ENCODE data around the gene RNF150. TPM values are rescaled to one million over a fixed set of nuclear protein-coding genes. Genes with fewer than 3 reads are reported as not detected.

RNF150 gene
- total RNA-seq, 1 donor from 2014 or later = not detected

- Mint-ChIP-seq H3K4me1 (no peaks in the 10 kb centered on the region), H3K4me3 (no peak overlapping the region), H3K27me3 (peaks cover 6% of the 10 kb centered on the region), H3K9me3 (peaks cover under 1% of the 10 kb centered on the region), H3K27ac (no peak overlapping the region), H3K36me3 (ENCODE audit: low read depth) (no peaks in the 10 kb centered on the region)
- ChIA-PET CTCF (no interaction called here), POLR2A (no interaction called here)
- ATAC-seq (ENCODE audit: low read depth) (no peak), DNase-seq (no peak)
- no peak for TF ChIP-seq CTCF (IDR thresholded peaks at IDR 0.05)
- intact Hi-C loops (cut with micrococcal nuclease) = no loop called here
Observed at GRCh38 chr4:140874056-140874455, 259.2 kb downstream of the RNF150 start.

- Mint-ChIP-seq H3K4me3 (no peak overlapping the region), H3K36me3 (ENCODE audit: low read depth) (no peaks in the 10 kb centered on the region), H3K27ac (no peak overlapping the region), H3K4me1 (no peaks in the 10 kb centered on the region), H3K9me3 (no peaks in the 10 kb centered on the region), H3K27me3 (peaks cover 10% of the 10 kb centered on the region)
- ChIA-PET POLR2A (no interaction called here), CTCF (no interaction called here)
- ATAC-seq (ENCODE audit: low read depth) (no peak), DNase-seq (no peak)
- no peak for TF ChIP-seq CTCF (IDR thresholded peaks at IDR 0.05)
- intact Hi-C loops (cut with micrococcal nuclease) = no loop called here
Observed at GRCh38 chr4:140871368-140871767, 261.9 kb downstream of the RNF150 start.

- Mint-ChIP-seq H3K27me3 (peaks cover 10% of the 10 kb centered on the region), H3K9me3 (no peaks in the 10 kb centered on the region), H3K4me1 (no peaks in the 10 kb centered on the region), H3K36me3 (ENCODE audit: low read depth) (no peaks in the 10 kb centered on the region), H3K27ac (no peak overlapping the region), H3K4me3 (no peak overlapping the region)
- CTCF ChIA-PET = interaction anchor here (1.5 kb wide), 1 partner anchor 11 kb away, joined by 3 read pairs; no protein-coding TSS in a partner anchor
- DNase-seq (no peak), ATAC-seq (ENCODE audit: low read depth) (no peak)
- intact Hi-C loops (cut with micrococcal nuclease) = no loop called here
- POLR2A ChIA-PET = interaction anchor here (1.3 kb wide), 1 partner anchor 10 kb away, joined by 3 read pairs; no protein-coding TSS in a partner anchor
- TF ChIP-seq CTCF (IDR thresholded peaks at IDR 0.05) = no peak
Observed at GRCh38 chr4:140870427-140870826, 262.8 kb downstream of the RNF150 start.

- no peaks in the 10 kb centered on the region for H3K9me3 Mint-ChIP-seq
- CTCF ChIA-PET = interaction anchor here (0.7 to 1.5 kb wide), 2 partner anchors 12 to 1864 kb away, joined by 3 read pairs; no protein-coding TSS in a partner anchor
- H3K27ac Mint-ChIP-seq = no peak overlapping the region
- peaks cover 10% of the 10 kb centered on the region for H3K27me3 Mint-ChIP-seq
- no peak for TF ChIP-seq CTCF (IDR thresholded peaks at IDR 0.05)
- DNase-seq = no peak
- H3K36me3 Mint-ChIP-seq (ENCODE audit: low read depth) = no peaks in the 10 kb centered on the region
- H3K4me1 Mint-ChIP-seq = no peaks in the 10 kb centered on the region
- H3K4me3 Mint-ChIP-seq = no peak overlapping the region
- intact Hi-C loops (cut with micrococcal nuclease) = no loop called here
- ATAC-seq (ENCODE audit: low read depth) = no peak
- POLR2A ChIA-PET = interaction anchor here (1.3 kb wide), 1 partner anchor 11 kb away, joined by 3 read pairs; no protein-coding TSS in a partner anchor
Observed at GRCh38 chr4:140869446-140869845, 263.8 kb downstream of the RNF150 start.

GRCh38 chr4:140867356-140867755 lies 265.9 kb downstream of the RNF150 start:
- Mint-ChIP-seq H3K27ac (no peak overlapping the region), H3K27me3 (peaks cover 12% of the 10 kb centered on the region), H3K9me3 (no peaks in the 10 kb centered on the region), H3K4me3 (no peak overlapping the region), H3K4me1 (peaks cover 8% of the 10 kb centered on the region), H3K36me3 (ENCODE audit: low read depth) (no peaks in the 10 kb centered on the region)
- ATAC-seq (ENCODE audit: low read depth) (no peak), DNase-seq (no peak)
- ChIA-PET CTCF (interaction anchor here (1.3 to 1.4 kb wide), 2 partner anchors 8 to 17 kb away, joined by 3 to 4 read pairs; no protein-coding TSS in a partner anchor), POLR2A (no interaction called here)
- intact Hi-C loops (cut with micrococcal nuclease) = no loop called here
- no peak for TF ChIP-seq CTCF (IDR thresholded peaks at IDR 0.05)

All from activated B cell treated with CpG ODN at 0.5 μM for 24 hours (primary cell).